ENCODE measurements around the gene RIC1. TPM values are rescaled to one million over a fixed set of nuclear protein-coding genes. Genes with fewer than 3 reads are reported as not detected.

The RIC1 gene
- total and polyA plus RNA-seq, 2 of the 4 experiments (the other 2 are of a cell fraction): 28.8 to 76.9 TPM

GRCh38 chr9:5592231-5592630, 36.7 kb upstream of the RIC1 start:
- no peaks in the 10 kb centered on the region for H3K36me3 ChIP-seq (ENCODE audit: control insufficient read depth, insufficient read depth, low read length)
- H3K4ac ChIP-seq (ENCODE audit: low read depth, low read length): no peak overlapping the region
- no TSS peak for BruUV-seq (replicated peaks)
- no peak for ATAC-seq (ENCODE audit: low read depth)
- H2BK5ac ChIP-seq (ENCODE audit: low read depth, low read length, poor library complexity, severe bottlenecking): no peak overlapping the region
- no peak overlapping the region for H2AFZ ChIP-seq (replicated peaks; ENCODE audit: low read length, poor library complexity)
- dilution Hi-C loops (cut with HindIII; ENCODE audit: low sequenced_read_pairs, unreplicated experiment) (no loop called here), in situ Hi-C loops (cut with MboI; ENCODE audit: low sequenced_read_pairs) (loop anchor here (5.0 to 25.0 kb wide), 2 partner anchors 405 to 1205 kb away; partner anchors contain the start of gene INSL6), intact Hi-C loops (cut with micrococcal nuclease) (loop anchor here (5.0 kb wide), 2 partner anchors 155 to 835 kb away; partner anchors contain the start of gene PLGRKT)
- no peak overlapping the region for H2BK15ac ChIP-seq (ENCODE audit: low read depth, low read length)
- H3K4me1 ChIP-seq (ENCODE audit: control insufficient read depth, insufficient read depth, low read length): peaks cover 2% of the 10 kb centered on the region; the same call in 1 of the 2 replicates
- H4K20me1 ChIP-seq (ENCODE audit: insufficient read depth, low read length): no peaks in the 10 kb centered on the region
- H3K14ac ChIP-seq (replicated peaks; ENCODE audit: low read depth, low read length): no peak overlapping the region
- no peak overlapping the region for H3K56ac ChIP-seq (ENCODE audit: extremely low read depth, insufficient read depth, low read length)
- no peak overlapping the region for H3K9ac ChIP-seq (ENCODE audit: low read depth, low read length)
- H3K9me1 ChIP-seq (ENCODE audit: insufficient read depth, low read length): no peaks in the 10 kb centered on the region
- no peak overlapping the region for H2BK120ac ChIP-seq (ENCODE audit: low read depth, low read length)
- H3K23ac ChIP-seq (ENCODE audit: low read depth, low read length): no peak overlapping the region
- H2AK5ac ChIP-seq (ENCODE audit: low read depth, low read length): no peak overlapping the region
- no peak overlapping the region for H4K8ac ChIP-seq (ENCODE audit: low read depth in 2 of 2, low read length in 2 of 2)
- no peak for TF ChIP-seq MAFK (IDR thresholded peaks at IDR 0.05; ENCODE audit: low read depth, low read length)
- no peak for TF ChIP-seq SMC3 (IDR thresholded peaks at IDR 0.05; ENCODE audit: low read depth, low read length)
- TF ChIP-seq CEBPB (IDR thresholded peaks at IDR 0.05; ENCODE audit: low read depth, low read length): no peak
- no peak for TF ChIP-seq MXI1 (IDR thresholded peaks at IDR 0.05; ENCODE audit: borderline replicate concordance, low read depth, low read length)
- TF ChIP-seq POLR2A (IDR thresholded peaks at IDR 0.05; ENCODE audit: low read depth, low read length): no peak
- no peak for TF ChIP-seq RAD21 (IDR thresholded peaks at IDR 0.05; ENCODE audit: low read length)
- TF ChIP-seq CTCF (conservative IDR thresholded peaks at IDR 0.05; ENCODE audit: low read depth, low read length): no peak
- TF ChIP-seq NFE2L2 (IDR thresholded peaks at IDR 0.05; ENCODE audit: low read depth, low read length): no peak
- H3K79me1 ChIP-seq (ENCODE audit: low read depth in 1 of 2, low read length in 2 of 2): peaks cover 0 to 13% of the 10 kb centered on the region in 2 experiments; a peak in 2 of 4 replicates
- ChIA-PET CTCF (no interaction called here), POLR2A (ENCODE audit: unreplicated experiment) (no interaction called here)
- no peak overlapping the region for H4K5ac ChIP-seq (ENCODE audit: low read depth, low read length)
- H2BK20ac ChIP-seq (ENCODE audit: low read depth, low read length): no peak overlapping the region
- H3K18ac ChIP-seq (ENCODE audit: low read depth, low read length): no peak overlapping the region
- no peak for DNase-seq
- WGBS, 2 experiments (ENCODE audit: extremely low coverage in 2 of 2, insufficient read length in 1 of 2): 100% methylated on average over 2 of the region's 3 CpGs; no CpG with 5 or more reads in 1 of the 2 experiments
- H3K4me2 ChIP-seq (ENCODE audit: low read depth, low read length): no peak overlapping the region
- no peak overlapping the region for H3K4me3 ChIP-seq (ENCODE audit: insufficient read depth, low read depth, low read length)
- no peak overlapping the region for H3K27ac ChIP-seq (ENCODE audit: insufficient read depth, low read length)
- no peaks in the 10 kb centered on the region for H3K9me3 ChIP-seq (ENCODE audit: control insufficient read depth, insufficient read depth, low read length)
- no peaks in the 10 kb centered on the region for H3K27me3 ChIP-seq (ENCODE audit: control insufficient read depth, insufficient read depth, low read length)
- no peak overlapping the region for H2AK9ac ChIP-seq (replicated peaks; ENCODE audit: low read depth, low read length, poor library complexity)
- H4K91ac ChIP-seq (ENCODE audit: insufficient read depth, low read depth, low read length): no peak overlapping the region
